GM23338 (cell line): ENCODE results near the gene TFIP11. TPM values are rescaled to one million over a fixed set of nuclear protein-coding genes. Genes with fewer than 3 reads are reported as not detected.
A peak's percentile ranks its signal among the peaks of the same experiment; 100 is the strongest.

ENCODE experiments used
- ATAC-seq: fragments of 200-7000 bp; cut with Tn5 transposase; 3 replicates; pipeline ENCODE4 v1.9.1; 2020
- DNase-seq: peaks from one replicate; pipeline ENCODE4 v3.0.0-alpha.2; 2015; ENCODE audit warnings: low spot score
- H2AFZ ChIP-seq: fragments of 200-600 bp; sonication (generic); 2 replicates; pipeline ENCODE4 v1.8.0; 2016; ENCODE audit warnings: antibody characterized with exemption, mild to moderate bottlenecking, moderate library complexity
- H3F3A ChIP-seq: fragments of 200-600 bp; sonication (generic); replicated peaks from 2 replicates; pipeline ENCODE4 v1.8.0; 2017; ENCODE audit warnings: antibody characterized with exemption, mixed run types, low read depth
- H3K27ac ChIP-seq: fragments of 200-600 bp; sonication (generic); 2 replicates; pipeline ENCODE4 v1.6.1; 2016; ENCODE audit warnings: low read depth
- H3K27me3 ChIP-seq: fragments of 200-600 bp; sonication (generic); 2 replicates; pipeline ENCODE4 v1.8.0; 2016; ENCODE audit warnings: mild to moderate bottlenecking, mixed run types, moderate library complexity; ENCODE audit not compliant: insufficient read depth
- H3K36me3 ChIP-seq: fragments of 200-600 bp; sonication (generic); 2 replicates; pipeline ENCODE4 v1.8.0; 2016; ENCODE audit warnings: mild to moderate bottlenecking; ENCODE audit not compliant: insufficient read depth
- H3K4me1 ChIP-seq: fragments of 200-600 bp; sonication (generic); 2 replicates; pipeline ENCODE4 v1.8.0; 2016; ENCODE audit warnings: mild to moderate bottlenecking, moderate library complexity; ENCODE audit not compliant: insufficient read depth
- H3K4me2 ChIP-seq: fragments of 200-600 bp; sonication (generic); 2 replicates; pipeline ENCODE4 v1.7.1; 2017; ENCODE audit warnings: mixed run types
- H3K4me3 ChIP-seq: fragments of 200-600 bp; sonication (generic); 2 replicates; pipeline ENCODE4 v1.6.1; 2016; ENCODE audit warnings: mixed run types
- H3K79me2 ChIP-seq: fragments of 200-600 bp; sonication (generic); replicated peaks from 2 replicates; pipeline ENCODE4 v1.8.0; 2017; ENCODE audit warnings: mild to moderate bottlenecking; ENCODE audit not compliant: insufficient read depth
- H3K9me2 ChIP-seq: fragments of 200-600 bp; sonication (generic); 2 replicates; pipeline ENCODE4 v1.8.0; 2017; ENCODE audit not compliant: insufficient read depth
- H4K20me1 ChIP-seq: fragments of 200-600 bp; sonication (generic); replicated peaks from 2 replicates; pipeline ENCODE4 v1.8.0; 2017; ENCODE audit warnings: mild to moderate bottlenecking; ENCODE audit not compliant: insufficient read depth
- H3K27ac Mint-ChIP-seq: 2 replicates; pipeline ENCODE4 v1.8.0; 2020; ENCODE audit warnings: inconsistent platforms, mild to moderate bottlenecking, moderate library complexity, mixed read lengths
- H3K27me3 Mint-ChIP-seq: 3 replicates; pipeline ENCODE4 v1.8.0; 2022; ENCODE audit warnings: low read depth, mild to moderate bottlenecking, moderate library complexity, mixed read lengths, inconsistent platforms; ENCODE audit not compliant: insufficient read depth, poor library complexity
- H3K36me3 Mint-ChIP-seq: 3 replicates; pipeline ENCODE4 v1.8.0; 2021; ENCODE audit warnings: low read depth, mild to moderate bottlenecking, inconsistent platforms, moderate library complexity, mixed read lengths
- H3K4me1 Mint-ChIP-seq: 3 replicates; pipeline ENCODE4 v1.8.0; 2020; ENCODE audit warnings: mild to moderate bottlenecking, inconsistent platforms, mixed read lengths
- H3K4me3 Mint-ChIP-seq: 3 replicates; pipeline ENCODE4 v1.8.0; 2021; ENCODE audit warnings: moderate library complexity, mild to moderate bottlenecking, inconsistent platforms, mixed read lengths
- H3K9me3 Mint-ChIP-seq: 3 replicates; pipeline ENCODE4 v1.8.0; 2020; ENCODE audit warnings: moderate library complexity, mild to moderate bottlenecking, inconsistent platforms, mixed read lengths
- CREB1 ChIP-seq: fragments of 250-450 bp; sonication (Bioruptor Pico); IDR thresholded peaks from 2 replicates; pipeline ENCODE4 v1.5.0; 2020; ENCODE audit warnings: low read depth, mild to moderate bottlenecking, moderate library complexity
- EZH2phosphoT487 ChIP-seq: fragments of 200-600 bp; sonication (generic); IDR thresholded peaks from one replicate; pipeline ENCODE4 v1.8.1; 2018; ENCODE audit warnings: antibody characterized with exemption; ENCODE audit not compliant: unreplicated experiment
- JUNB ChIP-seq: IDR thresholded peaks from one replicate; pipeline ENCODE4 v1.6.1; 2016; ENCODE audit warnings: antibody characterized with exemption; ENCODE audit not compliant: unreplicated experiment
- POLR2AphosphoS5 ChIP-seq: IDR thresholded peaks from 2 replicates; pipeline ENCODE4 v1.6.1; 2016; ENCODE audit warnings: antibody characterized with exemption, low read depth
- ZNF114 ChIP-seq: fragments of 250-450 bp; sonication (Bioruptor Pico); IDR thresholded peaks from 2 replicates; pipeline ENCODE4 v1.5.0; 2020; ENCODE audit warnings: mild to moderate bottlenecking, moderate library complexity
- polyA plus RNA-seq: library from polyadenylated mRNA; unstranded; fragments of >200 nt; fragmentation: Nextera tagmentation; extraction: Ambion mirVana; gene quantifications from 2 replicates; pipeline ENCODE4 v1.2.1, GENCODE V29; 2016
- total RNA-seq: library from RNA; depleted of rRNA; stranded (reverse); fragments of >200 nt; shearing (Covaris generic); gene quantifications from 2 replicates; pipeline ENCODE4 v1.2.3, GENCODE V29; 2014
- TF ChIP-seq, protein P1 (sequence below): IDR thresholded peaks from 2 replicates; pipeline ENCODE4 v1.6.1; 2016; ENCODE audit warnings: antibody characterized with exemption
- TF ChIP-seq, protein P2 (sequence below), 2 experiments: fragments of 200-600 bp in 1 of 2; sonication (generic) in 1 of 2; conservative IDR thresholded peaks; 2 replicates each; pipeline versions ENCODE4 v1.5.1 to v1.6.1; 2016 to 2017; ENCODE audit warnings: antibody characterized with exemption in 2 of 2, low read depth in 2 of 2, mild to moderate bottlenecking in 2 of 2, moderate library complexity in 1 of 2
- TF ChIP-seq, protein P3 (sequence below): IDR thresholded peaks from one replicate; pipeline ENCODE4 v1.6.1; 2018; ENCODE audit warnings: antibody characterized with exemption; ENCODE audit not compliant: unreplicated experiment

TFIP11 gene
- total and polyA plus RNA-seq, 2 experiments from 2014 or later = 17.1 to 26.2 TPM

DNA sequence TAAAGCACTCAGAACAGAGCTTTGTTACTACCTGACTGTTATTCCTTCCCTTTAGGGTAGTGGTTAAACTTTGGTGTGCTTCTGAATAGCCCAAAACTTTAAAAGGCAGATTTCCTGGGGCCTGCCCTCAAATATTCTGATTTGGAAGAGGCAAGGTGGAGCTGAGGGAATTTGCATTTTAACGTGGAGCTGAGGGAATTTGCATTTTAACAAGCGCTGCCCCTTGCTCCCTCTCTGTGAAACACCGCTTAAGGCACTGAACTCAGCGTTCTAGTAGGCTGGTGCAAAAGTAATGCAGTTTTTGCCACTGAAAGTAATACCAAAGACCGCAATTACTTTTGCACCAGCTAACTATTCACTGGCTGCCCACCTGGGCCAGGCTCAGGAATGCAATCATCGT is 42.7 kb upstream of the TFIP11 start:
- DNase-seq (peak; percentile 87), ATAC-seq (peak; percentile 71)
- H3K9me2 ChIP-seq = no peaks in the 10 kb centered on the region
- Mint-ChIP-seq H3K4me3 (no peak overlapping the region; the same call in 2 of the 3 replicates), H3K36me3 (peaks cover 9% of the 10 kb centered on the region; the same call in 2 of the 3 replicates), H3K27me3 (peaks cover 12% of the 10 kb centered on the region), H3K9me3 (no peaks in the 10 kb centered on the region), H3K4me1 (peaks cover 80% of the 10 kb centered on the region), H3K27ac (peak overlapping the region; percentile 96)
- no peaks in the 10 kb centered on the region for H3K36me3 ChIP-seq
- H3F3A ChIP-seq = peaks cover 46% of the 10 kb centered on the region
- H3K4me1 ChIP-seq = peaks cover 71% of the 10 kb centered on the region
- H3K27ac ChIP-seq = peak overlapping the region; percentile 56
- no peak for TF ChIP-seq CREB1
- TF ChIP-seq, protein P1, sequence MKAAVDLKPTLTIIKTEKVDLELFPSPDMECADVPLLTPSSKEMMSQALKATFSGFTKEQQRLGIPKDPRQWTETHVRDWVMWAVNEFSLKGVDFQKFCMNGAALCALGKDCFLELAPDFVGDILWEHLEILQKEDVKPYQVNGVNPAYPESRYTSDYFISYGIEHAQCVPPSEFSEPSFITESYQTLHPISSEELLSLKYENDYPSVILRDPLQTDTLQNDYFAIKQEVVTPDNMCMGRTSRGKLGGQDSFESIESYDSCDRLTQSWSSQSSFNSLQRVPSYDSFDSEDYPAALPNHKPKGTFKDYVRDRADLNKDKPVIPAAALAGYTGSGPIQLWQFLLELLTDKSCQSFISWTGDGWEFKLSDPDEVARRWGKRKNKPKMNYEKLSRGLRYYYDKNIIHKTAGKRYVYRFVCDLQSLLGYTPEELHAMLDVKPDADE = no peak
- TF ChIP-seq JUNB = no peak
- TF ChIP-seq EZH2phosphoT487 = no peak
- TF ChIP-seq, protein P2, sequence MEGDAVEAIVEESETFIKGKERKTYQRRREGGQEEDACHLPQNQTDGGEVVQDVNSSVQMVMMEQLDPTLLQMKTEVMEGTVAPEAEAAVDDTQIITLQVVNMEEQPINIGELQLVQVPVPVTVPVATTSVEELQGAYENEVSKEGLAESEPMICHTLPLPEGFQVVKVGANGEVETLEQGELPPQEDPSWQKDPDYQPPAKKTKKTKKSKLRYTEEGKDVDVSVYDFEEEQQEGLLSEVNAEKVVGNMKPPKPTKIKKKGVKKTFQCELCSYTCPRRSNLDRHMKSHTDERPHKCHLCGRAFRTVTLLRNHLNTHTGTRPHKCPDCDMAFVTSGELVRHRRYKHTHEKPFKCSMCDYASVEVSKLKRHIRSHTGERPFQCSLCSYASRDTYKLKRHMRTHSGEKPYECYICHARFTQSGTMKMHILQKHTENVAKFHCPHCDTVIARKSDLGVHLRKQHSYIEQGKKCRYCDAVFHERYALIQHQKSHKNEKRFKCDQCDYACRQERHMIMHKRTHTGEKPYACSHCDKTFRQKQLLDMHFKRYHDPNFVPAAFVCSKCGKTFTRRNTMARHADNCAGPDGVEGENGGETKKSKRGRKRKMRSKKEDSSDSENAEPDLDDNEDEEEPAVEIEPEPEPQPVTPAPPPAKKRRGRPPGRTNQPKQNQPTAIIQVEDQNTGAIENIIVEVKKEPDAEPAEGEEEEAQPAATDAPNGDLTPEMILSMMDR (conservative IDR thresholded peaks at IDR 0.05; ENCODE audit: low read depth in 2 of 2) = no peak
- H3K4me2 ChIP-seq = peak overlapping the region; percentile 13; the same call in 1 of the 2 replicates
- H2AFZ ChIP-seq = no peak overlapping the region
- H3K27me3 ChIP-seq = no peaks in the 10 kb centered on the region
- peak overlapping the region; percentile 4; the same call in 1 of the 2 replicates for H3K4me3 ChIP-seq
- H3K79me2 ChIP-seq = peaks cover 91% of the 10 kb centered on the region
- H4K20me1 ChIP-seq = peaks cover 33% of the 10 kb centered on the region

DNA sequence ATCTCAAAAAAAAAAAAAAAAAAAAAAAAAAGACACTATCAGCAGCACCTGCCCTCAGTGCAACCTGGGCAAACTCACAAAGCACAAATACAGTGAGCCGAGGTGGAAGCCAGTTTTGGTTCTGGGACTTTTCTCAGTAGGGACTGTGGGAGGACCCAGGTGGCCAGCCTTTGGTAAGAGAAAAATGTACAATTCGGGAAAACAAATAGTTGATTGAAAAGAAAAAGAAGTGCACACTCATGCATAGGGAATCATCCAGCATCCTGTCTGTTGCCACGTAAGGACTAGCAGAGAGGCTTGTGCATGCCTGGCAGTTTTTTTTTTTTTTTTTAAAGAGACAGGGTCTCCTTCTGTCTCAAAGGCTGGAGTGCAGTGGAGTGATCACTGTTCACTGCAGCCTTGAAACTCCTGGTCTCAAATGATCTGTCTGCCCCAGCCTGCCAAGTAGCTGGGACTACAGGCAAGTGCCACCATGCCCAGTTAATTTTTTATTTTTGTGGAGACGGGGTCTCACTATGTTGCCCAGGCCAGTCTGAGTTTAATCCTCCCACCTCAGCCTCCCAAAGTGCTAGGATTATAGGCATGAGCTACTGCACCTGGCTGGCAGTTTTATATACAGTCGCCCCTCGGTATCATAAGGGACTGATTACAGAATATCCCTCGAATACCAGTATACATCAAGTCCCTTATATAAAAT is 40.9 kb upstream of the TFIP11 start:
- H3K4me1 Mint-ChIP-seq = peaks cover 74% of the 10 kb centered on the region
- H2AFZ ChIP-seq = no peak overlapping the region
- DNase-seq = no peak
- TF ChIP-seq ZNF114 (CRISPR knock-in tag) (no peak), POLR2AphosphoS5 (no peak)
- TF ChIP-seq, protein P3, sequence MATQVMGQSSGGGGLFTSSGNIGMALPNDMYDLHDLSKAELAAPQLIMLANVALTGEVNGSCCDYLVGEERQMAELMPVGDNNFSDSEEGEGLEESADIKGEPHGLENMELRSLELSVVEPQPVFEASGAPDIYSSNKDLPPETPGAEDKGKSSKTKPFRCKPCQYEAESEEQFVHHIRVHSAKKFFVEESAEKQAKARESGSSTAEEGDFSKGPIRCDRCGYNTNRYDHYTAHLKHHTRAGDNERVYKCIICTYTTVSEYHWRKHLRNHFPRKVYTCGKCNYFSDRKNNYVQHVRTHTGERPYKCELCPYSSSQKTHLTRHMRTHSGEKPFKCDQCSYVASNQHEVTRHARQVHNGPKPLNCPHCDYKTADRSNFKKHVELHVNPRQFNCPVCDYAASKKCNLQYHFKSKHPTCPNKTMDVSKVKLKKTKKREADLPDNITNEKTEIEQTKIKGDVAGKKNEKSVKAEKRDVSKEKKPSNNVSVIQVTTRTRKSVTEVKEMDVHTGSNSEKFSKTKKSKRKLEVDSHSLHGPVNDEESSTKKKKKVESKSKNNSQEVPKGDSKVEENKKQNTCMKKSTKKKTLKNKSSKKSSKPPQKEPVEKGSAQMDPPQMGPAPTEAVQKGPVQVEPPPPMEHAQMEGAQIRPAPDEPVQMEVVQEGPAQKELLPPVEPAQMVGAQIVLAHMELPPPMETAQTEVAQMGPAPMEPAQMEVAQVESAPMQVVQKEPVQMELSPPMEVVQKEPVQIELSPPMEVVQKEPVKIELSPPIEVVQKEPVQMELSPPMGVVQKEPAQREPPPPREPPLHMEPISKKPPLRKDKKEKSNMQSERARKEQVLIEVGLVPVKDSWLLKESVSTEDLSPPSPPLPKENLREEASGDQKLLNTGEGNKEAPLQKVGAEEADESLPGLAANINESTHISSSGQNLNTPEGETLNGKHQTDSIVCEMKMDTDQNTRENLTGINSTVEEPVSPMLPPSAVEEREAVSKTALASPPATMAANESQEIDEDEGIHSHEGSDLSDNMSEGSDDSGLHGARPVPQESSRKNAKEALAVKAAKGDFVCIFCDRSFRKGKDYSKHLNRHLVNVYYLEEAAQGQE = no peak
- TF ChIP-seq, protein P1 = no peak

More for the DNA sequence above, 40.9 kb upstream of the TFIP11 start:
- Mint-ChIP-seq H3K4me3 (no peak overlapping the region; the same call in 2 of the 3 replicates), H3K36me3 (peaks cover 9% of the 10 kb centered on the region), H3K27ac (peak overlapping the region; percentile 77), H3K27me3 (peaks cover 11% of the 10 kb centered on the region), H3K9me3 (no peaks in the 10 kb centered on the region)
- H3K4me1 ChIP-seq = peaks cover 69% of the 10 kb centered on the region
- ATAC-seq = no peak
- H4K20me1 ChIP-seq = peaks cover 33% of the 10 kb centered on the region
- H3K27me3 ChIP-seq = no peaks in the 10 kb centered on the region
- peak overlapping the region; percentile 56 for H3K27ac ChIP-seq
- H3K4me3 ChIP-seq = no peak overlapping the region
- no peaks in the 10 kb centered on the region for H3K36me3 ChIP-seq
- peaks cover 91% of the 10 kb centered on the region for H3K79me2 ChIP-seq
- no peak overlapping the region for H3K4me2 ChIP-seq
- no peaks in the 10 kb centered on the region for H3K9me2 ChIP-seq
- peaks cover 47% of the 10 kb centered on the region for H3F3A ChIP-seq
